HG03558 (cell line): ENCODE results near the gene SLC15A5.

Source experiments
- ATAC-seq: cut with Tn5 transposase; IDR thresholded peaks from one replicate; pipeline ENCODE4 v1.9.1; 2021; ENCODE audit warnings: moderate number of reproducible peaks; ENCODE audit not compliant: unreplicated experiment; ENCODE audit errors: extremely low read depth

The SLC15A5 gene, protein sequence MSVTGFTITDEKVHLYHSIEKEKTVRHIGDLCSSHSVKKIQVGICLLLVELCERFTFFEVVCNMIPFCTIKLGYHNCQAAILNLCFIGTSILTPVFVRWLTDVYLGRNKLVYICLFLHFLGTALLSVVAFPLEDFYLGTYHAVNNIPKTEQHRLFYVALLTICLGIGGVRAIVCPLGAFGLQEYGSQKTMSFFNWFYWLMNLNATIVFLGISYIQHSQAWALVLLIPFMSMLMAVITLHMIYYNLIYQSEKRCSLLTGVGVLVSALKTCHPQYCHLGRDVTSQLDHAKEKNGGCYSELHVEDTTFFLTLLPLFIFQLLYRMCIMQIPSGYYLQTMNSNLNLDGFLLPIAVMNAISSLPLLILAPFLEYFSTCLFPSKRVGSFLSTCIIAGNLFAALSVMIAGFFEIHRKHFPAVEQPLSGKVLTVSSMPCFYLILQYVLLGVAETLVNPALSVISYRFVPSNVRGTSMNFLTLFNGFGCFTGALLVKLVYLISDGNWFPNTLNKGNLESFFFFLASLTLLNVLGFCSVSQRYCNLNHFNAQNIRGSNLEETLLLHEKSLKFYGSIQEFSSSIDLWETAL

DNA sequence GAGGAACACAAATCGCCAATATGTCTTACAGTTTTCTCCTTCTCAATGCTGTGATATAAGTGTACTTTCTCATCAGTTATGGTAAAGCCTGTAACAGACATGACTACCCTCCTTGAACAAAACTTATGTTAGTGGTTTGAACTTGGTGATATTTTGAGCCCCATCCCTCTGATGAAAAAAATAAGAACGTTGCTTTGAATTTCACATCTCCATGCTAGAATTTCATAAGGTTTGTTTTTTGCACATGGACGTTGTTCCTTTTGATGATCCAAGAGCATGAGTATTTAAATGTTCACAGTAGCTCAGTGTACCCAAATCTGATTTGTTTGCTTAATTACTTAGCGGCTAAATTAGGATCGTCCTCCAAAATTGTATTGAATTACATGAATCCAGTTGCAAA, at the start of gene SLC15A5:
TSS of gene SLC15A5 (minus strand) at position 101 of the 400 bp plus-strand sequence. CDS start at position 101, 0 bp downstream.
- ATAC-seq = no peak

DNA sequence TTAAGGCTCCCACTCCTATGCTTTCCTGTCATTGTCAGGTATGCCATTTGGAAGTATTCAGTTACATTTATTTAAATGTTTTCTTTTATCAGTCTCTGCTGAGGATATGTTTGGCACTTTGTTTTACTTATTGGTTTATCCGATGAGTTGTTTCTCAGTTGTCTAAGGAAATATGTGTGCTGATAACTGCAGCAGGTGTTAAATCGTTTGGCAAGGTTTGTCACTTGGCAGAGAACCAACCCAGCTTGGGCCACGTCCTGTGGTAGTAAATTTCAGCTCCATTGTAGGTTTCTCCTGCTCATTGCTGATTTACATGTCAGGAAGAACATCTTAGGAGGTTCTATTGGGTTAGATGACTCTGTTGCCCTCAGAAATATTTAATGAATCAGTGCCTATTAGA, 47.9 kb upstream of the SLC15A5 start:
- ATAC-seq = no peak

DNA sequence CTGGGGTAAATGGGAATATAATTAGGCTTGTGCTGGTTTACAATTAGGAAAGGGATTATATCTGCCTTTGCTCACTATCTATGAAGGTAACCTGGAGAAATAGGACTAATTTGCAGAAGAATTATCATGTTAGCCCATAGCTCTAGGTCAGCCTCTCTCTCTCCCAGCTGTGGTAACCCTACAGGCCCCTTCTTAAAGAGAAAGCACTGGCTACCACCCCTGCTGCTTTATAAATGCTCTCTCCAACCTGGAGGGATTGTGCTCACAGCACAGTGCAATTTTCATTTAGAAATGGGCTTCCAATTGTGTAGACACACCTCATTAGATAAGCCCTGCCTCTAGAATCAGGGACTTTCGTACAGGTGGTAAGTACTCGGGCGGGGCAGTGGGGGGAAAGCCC, 47.3 kb upstream of the SLC15A5 start:
- ATAC-seq = no peak

DNA sequence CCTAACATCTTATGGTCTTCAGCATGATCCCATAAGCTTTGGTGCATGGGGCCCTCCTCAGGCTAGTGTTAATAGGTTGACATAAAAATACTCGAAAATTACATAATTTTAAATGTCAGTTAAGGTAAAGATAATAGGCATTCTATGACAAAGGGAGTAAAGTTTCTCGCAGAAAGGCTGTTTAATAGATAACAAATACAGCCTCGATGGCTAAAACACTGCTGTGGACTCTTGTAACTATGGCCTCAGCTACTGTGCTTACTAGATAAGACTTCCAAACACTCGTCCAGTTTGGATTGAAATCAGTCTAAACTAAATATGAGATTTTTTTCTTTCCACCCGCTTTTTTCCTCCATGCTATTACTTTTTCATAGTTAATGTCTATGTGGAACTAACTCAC, 46.8 kb upstream of the SLC15A5 start:
- no peak for ATAC-seq

DNA sequence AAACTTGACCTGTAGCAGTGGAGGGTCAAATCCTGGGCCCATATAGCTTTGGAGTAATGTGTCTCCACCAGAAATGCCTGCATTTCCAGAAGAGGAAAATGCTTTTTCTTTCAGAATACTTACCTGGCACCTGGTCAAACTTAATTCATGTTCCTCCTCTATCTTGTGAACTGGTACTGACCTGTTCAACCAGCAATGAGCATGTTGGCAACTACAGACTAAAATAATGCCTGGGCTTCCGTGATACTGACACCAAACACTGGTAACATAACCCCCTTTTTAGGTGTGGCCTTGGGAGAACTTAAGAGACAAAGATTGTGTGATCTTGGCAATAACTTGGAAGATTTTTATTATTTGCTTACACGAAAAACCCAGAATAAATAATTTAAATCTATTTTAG, 46.2 kb upstream of the SLC15A5 start:
- ATAC-seq = no peak

DNA sequence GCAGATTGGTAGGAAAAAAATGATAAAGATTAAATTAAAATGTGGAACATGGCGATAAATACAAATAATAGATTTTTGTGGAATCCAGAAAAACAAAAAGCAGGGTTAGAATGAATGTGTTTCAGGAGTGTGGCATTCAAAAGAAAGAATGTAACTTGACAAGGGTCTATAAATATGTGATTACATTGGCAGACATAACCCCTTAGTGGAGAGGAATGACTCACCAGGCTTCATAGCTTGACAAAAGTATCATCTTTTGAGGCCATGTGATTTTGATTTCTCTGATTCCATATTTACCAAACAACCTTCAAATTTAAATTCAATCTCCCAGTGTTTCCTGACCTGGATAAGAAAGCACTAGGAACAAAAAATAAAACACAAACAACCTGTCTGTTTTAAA, 45.5 kb upstream of the SLC15A5 start:
- no peak for ATAC-seq

DNA sequence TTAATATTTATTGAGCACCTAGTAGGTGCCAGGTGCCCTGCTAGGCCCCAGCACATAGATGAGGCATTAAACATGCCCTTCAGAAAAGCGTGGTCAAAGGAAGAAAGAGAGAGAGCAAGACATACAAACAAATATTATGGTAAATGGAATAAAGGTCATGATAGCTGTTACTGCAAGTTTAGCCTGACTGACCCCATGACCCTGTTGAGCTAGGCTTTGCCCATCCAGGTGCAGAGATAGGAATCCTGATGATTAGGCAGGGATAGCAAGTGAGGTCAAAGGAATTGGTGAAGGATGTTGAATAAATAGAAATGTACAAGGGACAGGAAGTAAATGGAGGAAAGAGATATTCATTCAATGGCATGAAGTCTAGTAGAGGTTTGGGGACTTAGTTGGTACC, 33.4 kb upstream of the SLC15A5 start:
- ATAC-seq = no peak

DNA sequence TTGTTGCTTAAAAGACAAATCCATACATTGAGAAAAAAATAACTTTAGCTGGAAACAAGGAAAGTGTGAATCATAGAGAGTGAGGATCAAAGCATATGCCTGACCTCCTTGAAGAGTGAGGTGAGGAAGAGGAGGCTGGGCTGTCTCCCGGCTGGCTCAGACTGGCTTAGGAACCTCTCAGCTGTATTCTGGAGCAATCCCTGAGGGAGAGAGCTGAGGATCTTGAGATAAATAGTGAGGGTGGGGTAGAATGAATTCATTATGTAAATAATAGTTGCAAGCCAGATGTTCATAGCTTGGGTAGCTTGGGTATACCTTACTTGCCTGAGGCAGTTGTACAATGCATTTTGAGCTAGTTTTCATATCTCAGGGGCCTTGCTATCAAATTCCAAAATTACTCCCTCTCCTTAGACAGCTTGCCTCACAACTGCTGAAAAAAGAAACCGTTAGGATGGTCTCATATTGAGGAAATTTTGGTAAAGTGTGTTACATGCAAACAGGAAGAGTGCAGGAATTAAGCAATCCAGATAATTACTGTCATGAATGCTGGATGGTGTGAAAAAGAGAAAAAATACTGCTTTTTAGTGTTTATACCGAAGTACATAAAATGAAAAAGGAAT, 30.5 kb upstream of the SLC15A5 start:
- no peak for ATAC-seq

DNA sequence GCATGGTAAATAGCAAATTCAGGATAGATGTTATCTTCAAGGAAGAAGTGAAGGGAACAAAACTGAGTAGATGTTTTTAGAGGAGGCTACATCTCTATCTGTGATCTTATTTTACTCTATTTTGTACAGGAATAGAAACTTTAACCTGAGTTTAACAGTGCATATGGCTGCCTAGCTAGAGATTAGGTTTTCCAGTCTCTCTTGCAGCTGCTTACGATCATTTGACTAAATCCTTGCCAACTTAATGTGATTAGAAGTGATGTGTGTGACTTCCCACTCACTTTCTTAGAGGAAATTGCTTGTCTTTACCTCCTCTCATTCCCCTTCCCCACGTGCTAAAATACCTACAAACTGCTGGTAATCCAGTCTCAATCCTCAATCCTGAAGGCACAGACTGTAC, 26.5 kb upstream of the SLC15A5 start:
- no peak for ATAC-seq

DNA sequence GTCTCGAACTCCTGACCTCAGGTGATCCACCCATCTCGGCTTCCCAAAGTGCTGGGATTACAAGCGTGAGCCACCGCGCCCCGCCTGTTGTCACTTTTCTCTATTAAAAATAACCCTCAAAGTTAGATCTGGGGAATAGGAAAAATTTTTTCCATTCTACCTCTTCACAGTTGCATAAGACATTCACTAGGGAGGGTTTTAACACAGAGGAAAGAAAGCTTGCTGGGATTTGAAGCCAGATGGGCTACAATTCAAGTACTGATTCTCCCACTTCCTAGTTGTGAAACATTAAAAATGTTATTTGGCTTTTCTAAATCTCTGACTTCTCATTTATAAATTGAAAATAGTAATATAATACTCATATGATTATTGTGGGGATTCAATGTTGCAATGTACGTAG, 23.3 kb upstream of the SLC15A5 start:
- no peak for ATAC-seq

DNA sequence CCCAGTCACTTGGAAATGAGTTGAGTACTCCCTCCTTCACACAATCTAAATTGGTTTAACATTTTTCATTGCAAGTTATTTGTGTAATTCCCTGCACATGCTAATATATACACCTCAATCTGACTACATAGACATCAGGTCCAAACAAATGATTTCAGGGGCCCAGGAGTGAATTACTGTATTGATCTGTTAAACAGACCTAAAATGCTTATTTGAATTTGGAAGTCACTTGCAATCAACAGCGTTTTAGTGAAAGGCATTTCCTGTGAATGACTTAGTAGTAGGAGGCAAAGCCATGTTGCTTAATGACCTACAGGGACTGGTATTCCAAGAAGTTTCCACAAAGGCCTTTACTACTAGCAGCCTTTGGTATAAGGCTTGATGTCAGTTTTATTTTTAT, 22.6 kb upstream of the SLC15A5 start:
- ATAC-seq = no peak

DNA sequence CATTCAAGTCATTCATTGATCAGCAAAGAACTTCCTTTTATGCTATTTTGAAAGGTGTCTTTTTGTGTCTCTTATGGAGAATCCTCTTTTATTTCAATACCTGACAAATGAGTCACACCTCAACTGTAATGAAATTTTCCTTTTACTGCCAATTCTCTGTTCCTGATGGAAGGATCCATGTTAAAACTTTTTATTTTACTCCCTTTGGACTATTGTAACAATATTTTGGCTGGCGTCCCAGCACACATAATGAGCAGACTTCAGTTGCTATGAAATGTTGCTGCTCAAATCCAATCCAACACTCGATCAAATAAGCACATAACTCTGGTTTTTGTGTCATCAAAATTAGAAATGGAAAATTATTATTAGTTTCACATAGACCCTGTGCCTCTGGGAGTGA, 21.9 kb upstream of the SLC15A5 start:
- no peak for ATAC-seq

DNA sequence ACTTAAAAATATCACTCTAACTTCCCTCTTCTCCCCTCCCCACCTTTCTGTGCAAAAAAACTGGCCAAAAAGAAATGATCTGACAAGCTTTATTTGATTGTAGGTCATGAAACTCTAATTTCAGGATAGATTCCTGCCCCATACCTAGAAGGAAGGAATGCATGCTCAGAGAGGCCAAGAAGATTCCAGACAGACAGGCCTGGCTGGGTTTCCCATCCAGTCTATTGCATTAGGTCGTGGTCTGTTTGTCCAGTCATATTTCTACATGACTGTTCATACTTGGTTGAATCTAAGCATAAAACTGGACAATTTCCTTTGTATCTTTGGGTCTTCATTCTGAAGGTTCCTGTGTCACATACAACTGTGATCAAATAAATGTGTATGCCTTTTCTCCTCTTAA, 20.0 kb upstream of the SLC15A5 start:
- no peak for ATAC-seq

DNA sequence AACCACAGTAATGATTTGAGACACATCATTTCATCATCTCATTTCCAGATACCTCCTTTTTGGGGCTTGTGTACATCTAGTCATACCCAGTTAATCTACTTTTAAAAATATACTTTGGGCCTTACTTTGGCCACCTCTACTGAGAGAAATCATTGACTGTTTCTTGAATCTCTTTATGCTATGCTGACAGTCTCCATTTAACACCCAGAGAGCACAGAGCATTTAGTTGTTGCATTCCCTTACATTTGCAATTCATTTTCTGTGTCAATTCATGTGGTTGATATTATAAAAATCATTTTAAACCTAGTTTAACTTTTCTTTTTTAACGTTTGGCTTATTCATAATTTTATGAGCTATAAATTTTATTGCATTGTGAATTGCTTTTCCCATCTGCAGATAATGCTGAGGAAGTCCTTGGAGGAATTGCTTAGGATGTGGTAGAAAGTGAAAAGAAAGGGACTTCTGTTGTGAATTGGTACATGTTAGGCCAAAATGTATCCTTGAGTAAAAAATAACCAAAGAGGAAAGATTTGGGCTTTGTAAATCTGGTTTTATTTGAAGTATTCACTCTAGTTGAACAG, 17.0 kb upstream of the SLC15A5 start:
- ATAC-seq = no peak

DNA sequence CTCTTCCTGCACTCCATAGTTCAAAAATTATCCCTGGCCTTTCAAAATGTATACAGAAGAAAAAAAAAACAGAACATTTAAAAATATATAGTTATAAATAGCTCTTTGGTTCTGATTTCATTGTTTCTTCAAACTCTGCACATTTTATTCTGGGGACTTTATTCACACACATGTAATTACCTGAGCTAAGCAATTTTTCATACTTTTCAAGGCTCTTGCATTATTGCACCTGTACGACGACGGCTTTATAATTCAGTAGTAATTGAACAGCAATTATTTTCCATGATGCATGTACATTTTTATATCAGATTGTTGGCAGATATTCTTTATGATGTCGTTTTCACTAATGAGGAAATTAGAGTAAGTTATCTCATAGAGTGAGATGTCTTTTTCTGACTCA, 13.5 kb upstream of the SLC15A5 start:
- ATAC-seq = no peak

DNA sequence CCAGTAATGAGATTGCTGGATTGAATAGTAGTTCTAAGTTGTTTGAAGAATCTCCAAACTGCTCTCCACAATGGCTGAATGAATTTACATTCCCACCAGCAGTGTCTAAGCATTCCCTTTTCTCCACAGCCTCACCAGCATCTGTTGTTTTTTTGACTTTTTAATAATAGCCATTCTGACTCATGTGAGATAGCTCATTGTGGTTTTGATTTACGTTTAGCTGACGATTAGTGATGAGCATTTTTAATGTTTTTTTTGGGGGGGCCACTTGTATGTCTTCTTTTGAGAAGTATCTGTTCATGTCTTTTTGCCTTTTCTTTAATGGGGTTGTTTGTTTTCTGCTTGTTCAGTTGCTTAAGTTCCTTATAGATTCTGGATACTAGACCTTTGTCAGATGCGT, 8.1 kb upstream of the SLC15A5 start:
- no peak for ATAC-seq

DNA sequence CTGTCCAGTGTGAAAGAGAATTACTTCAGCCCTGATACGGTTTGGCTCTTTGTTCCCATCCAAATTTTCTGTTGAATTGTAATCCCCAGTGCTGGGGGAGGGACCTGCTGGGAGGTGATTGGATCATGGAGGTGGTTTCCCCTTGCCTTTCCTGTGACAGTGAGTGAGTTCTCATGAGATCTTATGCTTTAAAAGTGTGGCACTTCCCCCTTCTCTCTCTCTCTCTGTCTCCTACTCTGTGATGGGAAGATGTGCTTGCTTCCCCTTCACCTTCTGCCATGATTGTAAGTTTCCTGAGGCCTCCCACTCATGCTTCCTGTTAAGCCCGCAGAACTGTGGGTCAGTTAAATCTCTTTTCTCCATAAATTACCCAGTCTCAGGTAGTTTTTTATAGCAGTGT, 5.5 kb upstream of the SLC15A5 start:
- no peak for ATAC-seq

DNA sequence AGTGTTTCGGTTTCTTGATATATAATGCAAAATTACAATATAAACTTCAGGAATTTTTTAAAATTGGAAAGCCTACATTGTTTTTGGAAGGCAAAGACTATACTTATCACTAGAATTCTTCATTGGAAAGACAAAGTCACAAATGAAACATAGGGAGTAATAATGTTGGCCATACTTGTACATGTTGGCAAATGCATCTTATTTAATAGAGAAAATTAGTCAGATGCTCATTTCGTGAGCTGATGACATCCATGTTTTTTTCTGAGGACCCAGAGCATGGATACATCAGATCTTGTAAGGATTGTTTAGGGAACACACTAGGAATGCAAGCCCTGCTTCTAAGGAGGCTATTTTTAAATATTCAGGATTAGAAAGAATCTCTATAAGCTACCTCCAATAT, 4.6 kb upstream of the SLC15A5 start:
- no peak for ATAC-seq

DNA sequence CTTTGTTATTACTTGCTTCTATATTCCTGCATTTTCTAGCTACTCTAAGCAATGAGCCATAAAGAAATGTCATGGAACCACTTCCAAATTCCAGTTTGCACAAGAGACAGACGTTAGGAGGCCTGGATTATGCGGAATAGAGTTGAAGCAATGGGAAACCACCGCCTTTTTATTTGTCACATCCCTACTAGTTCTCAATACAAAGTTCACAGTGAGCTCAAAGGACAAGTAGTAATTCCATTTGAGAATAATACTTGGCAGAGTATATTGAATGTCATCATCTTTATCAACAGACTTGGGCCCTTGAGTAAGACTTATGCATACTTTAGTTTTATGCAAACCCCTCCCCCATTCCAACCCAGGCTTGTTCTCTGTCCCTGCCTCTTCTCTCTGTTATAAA, 3.7 kb upstream of the SLC15A5 start:
- ATAC-seq = no peak

DNA sequence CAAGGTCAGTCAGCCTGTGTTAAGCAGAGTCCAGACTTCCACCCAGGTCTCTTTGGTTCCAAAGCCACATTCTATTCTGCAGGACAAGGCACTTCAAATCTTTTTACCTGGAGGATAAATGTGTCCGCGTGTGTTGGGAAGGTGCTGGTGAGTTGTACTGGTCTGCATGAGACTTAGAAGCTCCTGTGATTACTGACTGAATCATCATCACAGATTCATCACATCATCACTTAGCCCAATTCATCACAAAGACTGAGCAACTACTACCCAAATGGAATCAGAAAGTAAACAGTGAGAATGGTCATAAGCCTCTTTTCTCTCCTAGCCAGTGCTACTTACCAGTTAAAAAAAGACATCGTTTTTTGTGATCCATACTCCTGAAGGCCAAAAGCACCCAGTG, 5.3 kb downstream of the SLC15A5 start:
- ATAC-seq = no peak

DNA sequence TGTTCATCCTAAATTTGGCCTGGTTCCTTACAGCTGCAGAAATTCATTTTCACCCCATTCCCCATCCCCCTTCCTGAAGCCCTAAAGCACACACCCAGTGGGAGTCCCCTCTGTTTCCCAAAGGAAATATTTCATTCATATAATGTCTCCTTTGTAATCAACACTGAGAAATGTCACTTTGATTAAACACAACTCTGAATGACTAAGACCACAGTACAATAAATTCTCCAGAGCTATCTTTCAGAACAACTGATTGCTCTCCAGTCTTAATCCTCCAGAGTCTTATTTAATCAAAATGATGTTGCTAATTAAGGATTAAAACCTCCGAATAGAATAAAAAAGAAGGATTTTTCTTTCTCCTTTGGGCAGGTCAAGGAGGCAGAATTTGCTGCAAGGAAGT, 6.4 kb downstream of the SLC15A5 start:
- ATAC-seq = no peak
